ENCODE data around the gene DOCK3.

- TF ChIP-seq ZNF70 (CRISPR knock-in tag; IDR thresholded peaks at IDR 0.05), result no peak
- TF ChIP-seq ZFP3 (CRISPR knock-in tag; IDR thresholded peaks at IDR 0.05), result no peak
- TF ChIP-seq GLIS3 (CRISPR knock-in tag; IDR thresholded peaks at IDR 0.05), result no peak
- TF ChIP-seq ISL1 (CRISPR knock-in tag; IDR thresholded peaks at IDR 0.05), result no peak
- TF ChIP-seq SNAI2 (CRISPR knock-in tag; IDR thresholded peaks at IDR 0.05), result no peak
- TF ChIP-seq, protein P1, sequence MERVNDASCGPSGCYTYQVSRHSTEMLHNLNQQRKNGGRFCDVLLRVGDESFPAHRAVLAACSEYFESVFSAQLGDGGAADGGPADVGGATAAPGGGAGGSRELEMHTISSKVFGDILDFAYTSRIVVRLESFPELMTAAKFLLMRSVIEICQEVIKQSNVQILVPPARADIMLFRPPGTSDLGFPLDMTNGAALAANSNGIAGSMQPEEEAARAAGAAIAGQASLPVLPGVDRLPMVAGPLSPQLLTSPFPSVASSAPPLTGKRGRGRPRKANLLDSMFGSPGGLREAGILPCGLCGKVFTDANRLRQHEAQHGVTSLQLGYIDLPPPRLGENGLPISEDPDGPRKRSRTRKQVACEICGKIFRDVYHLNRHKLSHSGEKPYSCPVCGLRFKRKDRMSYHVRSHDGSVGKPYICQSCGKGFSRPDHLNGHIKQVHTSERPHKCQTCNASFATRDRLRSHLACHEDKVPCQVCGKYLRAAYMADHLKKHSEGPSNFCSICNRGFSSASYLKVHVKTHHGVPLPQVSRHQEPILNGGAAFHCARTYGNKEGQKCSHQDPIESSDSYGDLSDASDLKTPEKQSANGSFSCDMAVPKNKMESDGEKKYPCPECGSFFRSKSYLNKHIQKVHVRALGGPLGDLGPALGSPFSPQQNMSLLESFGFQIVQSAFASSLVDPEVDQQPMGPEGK (CRISPR knock-in tag; IDR thresholded peaks at IDR 0.05; ENCODE audit: borderline replicate concordance), result no peak
- TF ChIP-seq, protein P2, sequence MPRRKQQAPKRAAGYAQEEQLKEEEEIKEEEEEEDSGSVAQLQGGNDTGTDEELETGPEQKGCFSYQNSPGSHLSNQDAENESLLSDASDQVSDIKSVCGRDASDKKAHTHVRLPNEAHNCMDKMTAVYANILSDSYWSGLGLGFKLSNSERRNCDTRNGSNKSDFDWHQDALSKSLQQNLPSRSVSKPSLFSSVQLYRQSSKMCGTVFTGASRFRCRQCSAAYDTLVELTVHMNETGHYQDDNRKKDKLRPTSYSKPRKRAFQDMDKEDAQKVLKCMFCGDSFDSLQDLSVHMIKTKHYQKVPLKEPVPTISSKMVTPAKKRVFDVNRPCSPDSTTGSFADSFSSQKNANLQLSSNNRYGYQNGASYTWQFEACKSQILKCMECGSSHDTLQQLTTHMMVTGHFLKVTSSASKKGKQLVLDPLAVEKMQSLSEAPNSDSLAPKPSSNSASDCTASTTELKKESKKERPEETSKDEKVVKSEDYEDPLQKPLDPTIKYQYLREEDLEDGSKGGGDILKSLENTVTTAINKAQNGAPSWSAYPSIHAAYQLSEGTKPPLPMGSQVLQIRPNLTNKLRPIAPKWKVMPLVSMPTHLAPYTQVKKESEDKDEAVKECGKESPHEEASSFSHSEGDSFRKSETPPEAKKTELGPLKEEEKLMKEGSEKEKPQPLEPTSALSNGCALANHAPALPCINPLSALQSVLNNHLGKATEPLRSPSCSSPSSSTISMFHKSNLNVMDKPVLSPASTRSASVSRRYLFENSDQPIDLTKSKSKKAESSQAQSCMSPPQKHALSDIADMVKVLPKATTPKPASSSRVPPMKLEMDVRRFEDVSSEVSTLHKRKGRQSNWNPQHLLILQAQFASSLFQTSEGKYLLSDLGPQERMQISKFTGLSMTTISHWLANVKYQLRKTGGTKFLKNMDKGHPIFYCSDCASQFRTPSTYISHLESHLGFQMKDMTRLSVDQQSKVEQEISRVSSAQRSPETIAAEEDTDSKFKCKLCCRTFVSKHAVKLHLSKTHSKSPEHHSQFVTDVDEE (CRISPR knock-in tag; IDR thresholded peaks at IDR 0.05), result no peak
- no peak for TF ChIP-seq BACH2 (CRISPR knock-in tag; IDR thresholded peaks at IDR 0.05; ENCODE audit: borderline replicate concordance)
- no peak for TF ChIP-seq ZNF565 (CRISPR knock-in tag; conservative IDR thresholded peaks at IDR 0.05; ENCODE audit: low read depth)
- TF ChIP-seq PPARA (CRISPR knock-in tag; IDR thresholded peaks at IDR 0.05; ENCODE audit: borderline replicate concordance), result no peak
- no peak for TF ChIP-seq ZFP30 (CRISPR knock-in tag; IDR thresholded peaks at IDR 0.05)
- TF ChIP-seq, protein P3, sequence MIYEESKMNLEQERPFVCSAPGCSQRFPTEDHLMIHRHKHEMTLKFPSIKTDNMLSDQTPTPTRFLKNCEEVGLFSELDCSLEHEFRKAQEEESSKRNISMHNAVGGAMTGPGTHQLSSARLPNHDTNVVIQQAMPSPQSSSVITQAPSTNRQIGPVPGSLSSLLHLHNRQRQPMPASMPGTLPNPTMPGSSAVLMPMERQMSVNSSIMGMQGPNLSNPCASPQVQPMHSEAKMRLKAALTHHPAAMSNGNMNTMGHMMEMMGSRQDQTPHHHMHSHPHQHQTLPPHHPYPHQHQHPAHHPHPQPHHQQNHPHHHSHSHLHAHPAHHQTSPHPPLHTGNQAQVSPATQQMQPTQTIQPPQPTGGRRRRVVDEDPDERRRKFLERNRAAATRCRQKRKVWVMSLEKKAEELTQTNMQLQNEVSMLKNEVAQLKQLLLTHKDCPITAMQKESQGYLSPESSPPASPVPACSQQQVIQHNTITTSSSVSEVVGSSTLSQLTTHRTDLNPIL (CRISPR knock-in tag; IDR thresholded peaks at IDR 0.05; ENCODE audit: low read depth), result no peak
Measured at GRCh38 chr3:50924638-50925037, 249.9 kb downstream of the DOCK3 start.
